ENCODE results near the gene EBF4.

DNA sequence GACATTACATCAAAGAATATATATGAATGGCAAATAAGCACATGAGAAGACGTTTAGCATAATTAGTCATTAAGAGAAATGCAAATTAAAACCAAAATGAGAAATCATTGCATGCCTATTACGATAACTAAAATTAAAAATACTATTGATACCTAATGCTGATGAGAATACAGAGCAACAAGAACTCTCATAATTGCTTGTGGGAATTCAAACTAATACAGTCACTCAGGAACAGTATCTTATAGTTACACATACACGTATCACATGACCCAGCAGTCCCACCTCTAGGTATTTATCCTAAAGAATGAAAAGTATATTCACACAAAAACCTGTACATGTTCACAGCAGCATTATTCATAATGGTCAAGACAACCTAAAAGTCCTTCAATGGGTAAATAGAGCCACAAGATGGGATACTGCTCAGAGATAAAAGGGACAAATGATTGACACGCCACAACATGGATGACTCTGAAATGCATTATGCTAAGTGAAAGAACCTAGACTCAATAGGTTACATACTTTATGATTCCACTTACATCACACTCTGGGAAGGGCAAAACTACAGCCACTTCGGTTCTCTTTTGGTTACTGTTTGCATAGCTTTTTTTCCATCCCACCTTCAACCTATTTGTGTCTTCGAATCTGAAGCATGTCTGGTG is 91.5 kb downstream of the EBF4 start:
- TF ChIP-seq CTCF (IDR thresholded peaks at IDR 0.05), result no peak
- TF ChIP-seq POLR2AphosphoS5 (IDR thresholded peaks at IDR 0.05), result no peak
